ENCODE measurements around the gene SPTB.

Gene SPTB

DNA sequence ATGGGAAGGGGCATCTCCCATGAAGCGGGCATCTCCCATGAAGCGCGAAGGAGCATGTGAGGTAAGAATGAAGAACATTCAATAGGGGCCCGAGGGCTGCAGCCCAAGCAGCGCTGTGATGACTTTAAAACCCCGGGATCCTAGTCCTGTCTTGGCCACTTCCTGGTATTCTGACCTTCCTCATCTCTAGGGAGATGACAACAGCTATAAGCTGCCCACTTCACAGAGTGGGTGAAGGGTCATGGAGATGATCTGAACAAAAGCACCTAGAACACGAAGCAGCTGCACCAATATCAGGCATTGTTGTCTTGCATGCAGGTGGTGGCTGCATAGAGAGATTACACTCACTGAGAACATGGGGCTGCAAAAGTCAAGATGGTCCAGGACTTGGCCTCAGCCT is 64.5 kb downstream of the SPTB start:
- peak; percentile 17 for DNase-seq

DNA sequence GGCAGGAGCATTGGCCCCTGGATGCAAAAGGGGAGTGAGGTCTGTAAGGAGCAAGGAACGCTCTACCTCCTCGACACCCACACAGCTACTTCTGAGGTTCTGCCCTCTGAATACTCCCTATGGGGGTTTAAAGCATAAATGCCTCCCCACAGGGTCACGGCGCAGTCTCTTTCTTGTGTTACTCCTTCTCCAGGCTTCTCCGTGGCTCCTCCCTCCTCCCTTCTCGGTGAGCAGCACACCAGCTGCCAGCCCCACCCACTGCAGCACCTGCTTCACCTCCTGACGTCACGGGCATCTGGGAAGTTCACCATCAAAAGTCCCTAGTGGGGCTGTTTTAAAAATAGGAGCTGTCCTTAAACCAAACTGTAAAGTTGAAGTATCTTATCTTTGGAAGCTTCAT is 67.3 kb downstream of the SPTB start:
- DNase-seq, result peak; percentile 94

DNA sequence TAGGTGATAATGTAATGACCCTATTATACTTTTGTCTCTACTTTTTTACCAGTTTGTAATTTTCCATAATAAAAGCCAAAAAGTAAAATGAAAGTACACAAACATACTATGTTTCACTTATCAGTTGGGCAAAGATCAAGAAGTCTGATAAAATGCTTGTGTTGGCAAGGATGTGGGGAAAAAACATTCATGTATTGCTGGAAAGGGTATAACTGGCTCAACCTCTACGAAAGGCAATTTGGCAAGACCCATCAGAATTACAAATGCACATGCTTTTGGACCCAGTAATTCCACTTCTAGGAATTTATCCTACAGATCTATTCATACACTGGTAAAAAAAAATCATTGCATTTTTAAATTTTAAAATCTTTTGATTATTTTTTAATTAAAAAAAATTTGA is 68.0 kb downstream of the SPTB start:
- peak; percentile 14 for DNase-seq

DNA sequence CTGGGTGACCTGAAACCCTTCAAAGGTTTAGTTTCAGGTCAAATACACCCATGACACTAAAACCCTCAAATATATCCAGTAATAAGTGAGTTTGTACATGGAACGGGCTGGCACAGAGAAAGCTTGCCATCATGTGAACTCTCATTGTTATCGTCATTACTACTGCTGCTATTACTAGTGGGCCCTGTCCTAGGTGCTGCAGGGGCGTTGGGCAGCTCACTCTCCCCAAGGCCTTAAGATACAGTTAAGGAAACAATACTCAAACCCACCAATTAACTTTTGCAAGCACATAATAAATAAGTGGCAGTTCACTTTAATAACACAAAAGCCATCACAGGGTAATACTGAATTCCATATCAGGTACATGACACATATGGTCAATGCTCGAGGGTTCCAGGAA is 71.3 kb downstream of the SPTB start:
- no peak for DNase-seq

DNA sequence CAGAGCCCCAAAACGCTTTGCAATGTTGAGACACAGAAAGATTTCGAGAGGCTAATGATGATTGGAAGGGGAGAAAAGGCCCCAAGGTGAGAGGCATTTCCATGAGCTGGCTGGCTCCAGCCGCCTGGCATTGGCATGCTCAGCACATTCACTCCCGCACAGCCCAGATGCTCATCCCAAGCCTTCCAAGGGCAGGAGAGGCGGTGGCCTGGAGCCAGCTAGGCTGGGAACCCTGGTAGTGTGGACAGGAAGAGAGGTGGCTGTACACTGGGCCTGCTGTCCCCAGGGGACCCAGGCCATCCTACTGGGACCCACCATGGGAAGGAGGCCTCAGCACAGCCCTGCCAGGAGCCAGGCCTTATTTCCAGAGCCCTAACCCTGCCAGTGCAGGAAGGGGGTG is 72.2 kb downstream of the SPTB start:
- peak; percentile 60 for DNase-seq

DNA sequence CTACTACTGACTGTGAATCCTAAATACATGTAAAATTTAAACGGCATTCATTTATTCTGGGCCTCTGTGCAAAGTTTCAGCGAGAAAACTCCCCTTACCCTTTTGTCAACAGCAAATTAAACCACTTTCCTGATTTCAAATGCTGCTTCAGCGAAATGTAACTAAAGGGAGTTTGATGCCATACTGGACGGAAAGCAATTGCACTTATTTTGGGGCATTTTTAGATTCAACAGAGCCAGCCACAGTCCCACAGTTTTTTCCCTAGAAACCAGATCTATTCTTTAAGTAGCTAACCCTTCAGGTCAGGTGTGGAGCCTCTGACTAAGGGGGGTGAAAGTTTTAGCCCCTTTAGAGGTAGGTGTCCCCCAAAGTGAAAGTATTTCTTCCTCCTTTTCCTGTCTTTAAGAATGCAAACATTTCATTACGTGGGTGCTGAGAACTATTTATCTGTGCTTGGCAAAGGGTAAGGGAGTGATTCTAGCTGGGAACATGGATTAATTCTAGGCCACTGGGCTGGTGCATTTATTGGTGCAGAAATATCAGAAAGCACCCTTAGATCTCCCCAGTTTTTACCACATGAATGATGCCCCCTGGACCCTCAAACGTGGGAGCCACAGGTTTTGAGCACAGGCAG is 72.7 kb downstream of the SPTB start:
- DNase-seq, result no peak

DNA sequence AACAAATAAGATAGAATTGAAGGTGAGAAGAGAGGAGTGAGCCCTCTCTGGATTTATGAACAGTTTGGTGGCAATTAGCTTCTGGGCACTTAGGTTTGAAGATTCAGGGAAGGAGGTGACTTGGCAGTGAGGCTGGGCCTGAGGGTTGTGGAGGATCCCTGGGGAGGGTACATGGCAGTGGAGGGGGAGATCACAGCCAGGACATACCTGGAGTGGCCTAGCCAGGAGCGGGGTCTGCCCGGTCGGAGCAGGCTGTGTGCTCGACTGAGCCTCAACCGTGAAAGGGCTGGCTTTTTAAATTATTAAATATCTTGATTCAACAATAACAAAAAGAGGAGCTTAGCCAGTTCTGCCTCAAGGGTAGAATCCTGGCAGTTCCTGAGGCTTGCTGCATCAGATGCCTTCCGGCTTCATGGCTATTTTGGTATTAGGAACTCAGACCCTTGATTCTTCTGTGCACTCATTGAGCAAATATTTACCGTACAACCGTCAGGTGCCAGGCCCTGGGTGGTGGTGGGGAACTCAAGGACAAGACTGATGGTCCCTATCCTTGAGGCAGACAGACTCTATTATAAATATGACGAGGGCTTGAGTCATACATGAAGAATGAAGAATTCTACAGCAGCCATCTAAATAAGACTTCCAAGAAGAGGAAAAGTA is 73.4 kb downstream of the SPTB start:
- peak; percentile 92 for DNase-seq

DNA sequence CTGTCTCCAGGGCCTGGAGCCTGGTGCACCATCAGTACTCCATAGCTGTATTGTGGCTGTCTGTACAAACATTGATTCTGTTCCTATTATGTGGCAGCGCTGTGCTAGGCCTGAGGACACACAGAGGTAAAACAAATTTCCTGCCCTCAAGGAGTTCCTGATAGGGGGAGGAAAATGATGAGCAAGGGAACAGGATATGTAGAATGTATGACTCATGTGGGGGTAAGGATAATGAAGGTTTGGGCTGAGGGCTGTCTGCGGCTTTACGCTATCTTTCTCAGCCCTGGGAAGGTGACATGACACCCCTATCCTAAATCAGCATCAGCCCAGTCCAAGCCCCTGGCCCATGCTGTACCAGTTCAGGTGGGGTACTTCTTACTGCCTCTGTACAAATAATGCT is 74.1 kb downstream of the SPTB start:
- DNase-seq, result peak; percentile 85

DNA sequence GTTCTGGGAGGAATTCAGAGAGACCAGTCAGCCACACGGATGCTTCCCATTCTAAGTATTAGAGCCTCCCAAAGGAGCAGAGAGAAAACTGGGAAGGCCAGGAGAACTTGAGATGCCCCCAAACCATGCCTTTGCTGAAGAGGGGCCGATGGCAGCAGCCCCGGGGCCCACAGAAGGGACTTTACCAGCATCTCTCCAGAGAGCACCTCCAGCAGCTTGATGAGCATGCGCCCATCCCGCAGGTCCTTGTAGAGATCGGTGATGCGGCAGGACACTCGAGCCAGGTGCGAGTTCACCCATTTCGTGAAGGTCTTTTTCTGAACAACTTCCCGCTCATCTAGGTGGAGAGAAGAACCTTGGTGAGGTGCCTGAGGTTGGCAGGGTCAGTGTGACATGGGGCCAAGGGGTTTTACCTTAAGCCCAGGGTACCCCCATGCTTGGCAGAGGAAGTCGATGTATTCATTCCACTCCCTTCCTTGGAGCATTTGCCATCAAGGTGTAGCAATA is 74.9 kb downstream of the SPTB start:
- no peak for DNase-seq

DNA sequence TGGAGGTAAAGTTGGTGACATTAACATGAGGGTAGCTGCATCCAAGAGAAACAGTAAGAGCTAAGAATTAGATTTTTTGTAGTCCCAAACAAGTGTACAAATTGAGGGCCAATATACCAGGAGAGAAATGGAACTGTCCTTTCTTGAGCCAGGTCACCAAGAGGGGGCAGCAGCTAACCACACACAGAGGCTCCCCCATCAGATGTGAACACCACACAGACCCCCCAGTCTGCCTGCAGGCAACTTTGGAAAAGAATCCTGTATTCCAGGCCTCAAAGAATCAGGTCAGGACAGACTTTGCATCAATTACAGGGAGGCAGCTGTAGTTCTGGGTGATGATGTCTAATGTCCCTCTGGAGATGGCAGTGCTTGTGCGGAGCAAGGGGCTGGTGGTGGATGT is 77.9 kb downstream of the SPTB start:
- DNase-seq, result peak; percentile 61

DNA sequence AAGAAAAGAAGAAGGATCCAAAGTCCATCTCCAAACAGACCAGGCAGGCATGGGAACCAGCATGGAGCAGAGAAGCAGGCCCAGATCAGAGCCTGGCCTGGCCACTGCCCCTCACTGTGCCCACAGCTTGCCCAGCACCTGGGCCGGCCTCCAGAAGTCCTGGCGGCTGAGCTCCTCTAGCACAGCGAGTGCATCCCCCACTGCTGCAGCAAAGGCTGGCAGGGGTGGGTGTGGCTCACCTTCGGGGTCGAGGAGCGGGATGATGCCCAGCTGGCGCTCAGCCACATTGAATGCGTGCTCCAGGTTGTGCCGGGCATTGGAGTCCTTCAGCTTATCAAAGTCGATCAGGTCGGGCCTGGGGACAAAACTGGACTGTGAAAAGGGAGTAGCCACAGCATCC is 78.7 kb downstream of the SPTB start:
- DNase-seq, result no peak

DNA sequence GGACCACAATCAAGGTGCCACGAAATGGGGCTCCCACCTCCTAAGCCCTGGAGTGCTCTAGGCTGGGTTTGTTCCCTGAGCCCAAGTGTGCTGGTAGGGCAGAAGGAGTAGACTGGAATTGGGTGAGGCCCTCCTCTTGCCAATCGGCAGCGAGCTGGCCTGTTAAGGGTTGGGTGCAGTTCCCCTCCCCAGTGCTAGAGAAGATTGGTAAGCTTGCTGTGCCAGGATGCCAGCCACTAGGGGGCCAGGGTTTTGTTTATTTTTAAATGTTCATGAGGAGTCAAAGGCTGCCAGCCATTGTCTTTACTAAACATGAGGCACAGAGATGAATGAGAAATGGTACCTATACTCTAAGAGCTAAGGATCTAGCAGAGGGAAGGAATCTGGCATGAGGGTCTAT is 79.7 kb downstream of the SPTB start:
- peak; percentile 59 for DNase-seq

DNA sequence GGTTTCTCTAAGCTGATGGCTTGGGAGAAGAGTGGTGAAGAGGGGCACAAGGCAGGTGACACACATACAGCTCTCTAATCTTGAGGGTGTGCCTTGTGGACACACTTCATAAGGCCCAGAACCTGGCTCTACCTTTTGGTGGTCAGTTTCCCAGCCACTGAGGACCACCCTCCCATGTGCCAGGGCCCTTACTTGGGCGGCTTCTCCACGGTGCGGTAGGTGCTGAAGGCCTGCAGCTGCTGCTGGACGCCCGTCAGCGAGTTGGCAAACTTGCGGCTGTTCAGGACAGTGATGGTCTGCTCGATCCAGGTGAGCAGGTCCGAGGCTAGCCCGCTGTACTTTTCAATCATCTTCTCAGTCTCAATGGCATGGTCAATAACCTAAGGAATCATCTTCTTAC is 80.2 kb downstream of the SPTB start:
- DNase-seq, result no peak

DNA sequence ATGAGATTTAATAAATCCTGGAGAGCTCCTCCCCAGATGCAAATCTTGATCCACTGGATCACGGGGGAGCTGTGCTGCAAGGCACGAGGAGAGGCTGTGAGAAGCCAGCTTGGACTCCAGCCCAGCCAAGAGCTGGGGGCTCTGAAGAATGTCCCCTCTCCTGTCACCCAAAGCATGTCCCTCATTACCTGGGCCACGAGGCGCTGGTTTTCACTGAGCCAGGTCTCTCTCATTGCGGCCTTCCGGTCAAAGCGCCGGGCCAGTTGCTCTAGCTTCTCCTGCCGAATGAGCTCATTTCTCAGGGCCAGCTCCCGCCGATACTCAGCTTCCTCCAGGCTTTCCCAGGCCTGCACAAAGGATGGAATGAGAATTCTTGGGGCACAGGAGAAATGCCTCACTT is 83.3 kb downstream of the SPTB start:
- DNase-seq, result no peak

DNA sequence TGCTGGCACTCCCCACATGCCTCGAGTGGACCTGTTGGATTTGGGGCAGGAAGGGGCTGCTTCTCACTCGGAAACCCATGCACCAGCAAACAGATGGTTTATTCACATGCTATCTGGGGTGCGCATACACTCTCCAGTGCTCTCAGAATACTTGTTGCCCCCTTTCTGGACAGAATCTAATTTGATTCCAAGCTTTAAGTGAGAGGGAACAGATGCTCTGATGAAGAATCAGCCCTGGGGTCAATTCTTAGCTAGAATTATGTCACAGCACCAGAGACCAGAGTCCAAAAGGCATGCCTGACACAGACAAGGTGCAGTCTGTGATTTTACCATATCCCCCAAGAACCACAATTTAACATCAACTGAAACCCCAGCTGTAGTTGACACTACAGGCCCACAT is 83.8 kb downstream of the SPTB start:
- no peak for DNase-seq

DNA sequence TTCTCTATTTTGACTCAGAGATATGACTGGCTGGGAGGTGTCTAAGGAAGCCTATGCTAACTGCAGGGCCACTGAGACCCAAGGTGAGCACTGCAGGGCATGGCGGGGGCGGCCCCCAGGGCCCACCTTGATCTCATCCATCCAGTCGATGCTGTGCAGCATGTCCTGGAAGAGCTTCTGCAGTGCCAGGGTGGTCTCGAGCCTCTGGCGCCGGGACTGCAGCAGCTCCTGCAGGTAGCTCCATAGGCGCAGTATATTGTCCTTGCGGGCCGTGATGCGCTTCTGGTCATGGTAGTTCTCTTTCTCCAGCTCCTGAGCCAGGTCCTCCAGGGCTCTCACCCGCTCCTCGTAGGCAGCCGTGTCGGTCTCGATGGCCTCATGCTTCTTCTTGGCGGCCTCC is 84.5 kb downstream of the SPTB start:
- no peak for DNase-seq

DNA sequence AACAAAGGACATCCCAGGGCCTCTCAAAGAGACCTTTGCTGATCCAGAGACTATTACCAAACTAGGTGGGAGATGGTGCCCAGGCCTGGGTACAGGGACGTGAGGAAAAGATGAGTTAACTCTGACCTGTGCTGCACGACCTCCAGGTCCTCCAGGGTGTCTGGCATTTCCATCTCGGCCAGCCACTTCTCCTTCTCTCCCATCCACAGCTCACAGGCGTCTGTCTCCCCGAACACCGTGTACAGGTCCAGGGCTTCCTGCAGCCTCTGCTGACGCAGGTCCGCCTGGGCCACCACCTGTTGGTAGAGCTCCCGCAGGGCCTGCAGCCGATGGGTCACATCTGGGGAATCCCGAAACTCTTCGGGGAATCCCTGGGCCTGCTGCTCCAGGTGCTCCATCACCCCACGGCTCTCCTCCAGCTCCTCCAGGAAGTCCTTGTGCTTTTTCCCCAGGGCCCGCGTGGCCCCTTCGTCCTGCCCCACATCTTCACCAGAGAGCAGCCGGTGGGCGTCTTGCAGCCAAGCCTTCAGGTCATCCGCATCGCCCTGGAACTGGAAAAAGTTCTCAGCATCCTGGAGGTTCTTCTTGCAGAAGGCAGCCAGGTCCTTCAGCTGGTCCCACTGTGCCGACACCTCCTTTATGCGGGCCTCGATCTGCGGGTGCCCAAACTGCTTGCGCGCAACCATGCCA is 86.7 kb downstream of the SPTB start:
- no peak for DNase-seq

DNA sequence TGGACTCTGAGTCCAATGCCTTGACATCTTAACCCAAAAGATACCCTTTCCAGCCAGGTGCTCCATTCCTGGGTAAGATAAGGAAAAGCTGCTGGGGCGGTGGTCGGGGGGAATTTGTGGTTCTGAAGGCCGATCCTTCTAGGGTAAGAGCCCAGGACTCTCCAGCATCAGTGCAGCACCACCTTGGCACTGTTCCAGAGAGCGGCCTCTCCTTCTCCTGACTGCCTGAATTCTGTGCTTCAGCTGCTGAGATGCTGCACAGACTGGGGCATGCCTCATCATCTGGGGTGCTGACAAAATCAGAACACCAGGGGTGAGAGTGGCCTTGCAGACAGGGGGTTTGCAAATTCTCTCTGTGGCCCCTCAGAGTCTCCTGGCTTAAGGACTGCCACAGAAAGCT is 87.5 kb downstream of the SPTB start:
- DNase-seq, result no peak

DNA sequence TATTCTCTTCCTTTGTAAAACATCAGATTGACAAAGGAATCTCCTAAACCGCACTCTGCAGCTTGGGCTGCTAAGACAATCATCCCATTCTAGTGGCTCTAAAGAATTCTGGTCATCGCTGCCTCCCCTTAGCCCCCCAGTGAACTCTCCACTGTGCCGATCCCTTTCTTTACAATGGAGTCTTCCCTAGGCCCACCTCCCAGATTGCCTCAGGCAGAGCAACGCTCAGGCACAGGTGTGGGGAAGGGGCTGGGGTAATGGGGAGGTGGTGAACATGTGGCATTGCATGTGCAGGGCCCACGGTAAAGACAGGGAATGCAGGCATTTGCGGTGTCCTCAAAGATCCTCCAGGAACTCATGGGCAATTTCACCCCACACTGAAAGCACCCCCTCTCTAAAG is 89.2 kb downstream of the SPTB start:
- peak; percentile 28 for DNase-seq

DNA sequence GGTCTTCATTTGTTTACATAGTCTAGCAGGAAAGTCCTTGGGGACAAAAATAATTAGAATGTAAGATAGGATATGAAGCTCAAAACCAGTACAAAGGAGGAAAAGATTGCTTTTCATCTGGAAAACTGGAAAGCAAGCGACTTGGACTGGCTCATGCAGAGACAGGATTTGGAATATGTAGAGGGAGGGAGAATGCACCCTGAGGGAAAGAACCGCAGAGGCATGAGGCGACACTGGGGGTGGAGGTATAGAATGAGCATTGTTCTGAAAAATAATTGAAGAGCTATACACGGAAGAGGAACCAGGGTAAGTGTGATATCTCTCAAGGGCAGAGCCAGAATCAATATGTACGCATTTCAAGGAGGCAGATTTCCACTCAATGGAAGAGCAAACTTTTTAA is 90.0 kb downstream of the SPTB start:
- DNase-seq, result peak; percentile 89

DNA sequence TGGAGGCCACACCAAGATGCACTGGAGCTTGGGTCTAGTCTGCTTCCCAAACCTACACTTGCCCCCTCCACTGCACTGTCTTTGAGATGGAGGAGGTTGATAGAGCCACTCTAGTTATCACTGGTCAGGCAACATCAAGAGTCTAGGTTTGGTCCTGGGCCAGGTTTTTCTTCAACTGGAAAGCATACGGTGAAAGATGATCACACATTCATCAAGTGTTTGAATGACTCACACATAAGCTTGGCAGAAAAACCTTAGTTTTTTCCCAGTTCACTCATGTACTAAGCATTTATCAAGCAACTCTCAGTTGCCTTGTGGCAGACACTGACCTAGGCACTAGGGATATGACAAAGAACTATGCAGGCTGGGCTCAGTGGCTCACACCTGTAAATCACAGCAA is 91.0 kb downstream of the SPTB start:
- peak; percentile 67 for DNase-seq

DNA sequence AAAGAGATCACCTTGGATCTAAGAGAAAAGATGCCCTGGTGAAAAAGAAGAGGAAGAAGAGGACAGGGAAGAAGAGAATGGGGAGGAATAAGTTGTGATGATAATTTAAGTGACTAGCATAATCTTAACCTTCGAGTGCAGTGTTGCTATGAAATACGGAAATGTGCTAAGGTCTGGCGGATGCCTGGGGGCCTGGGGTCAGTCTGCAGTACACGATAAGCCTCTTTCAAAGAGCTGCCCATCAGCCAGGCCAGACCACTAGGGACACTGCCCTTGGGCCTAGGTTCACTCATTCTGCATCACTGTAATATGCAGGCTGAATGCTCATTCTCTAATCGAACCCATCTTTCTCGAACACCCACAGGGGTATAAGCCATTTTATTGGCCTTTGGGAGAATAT is 92.1 kb downstream of the SPTB start:
- no peak for DNase-seq

DNA sequence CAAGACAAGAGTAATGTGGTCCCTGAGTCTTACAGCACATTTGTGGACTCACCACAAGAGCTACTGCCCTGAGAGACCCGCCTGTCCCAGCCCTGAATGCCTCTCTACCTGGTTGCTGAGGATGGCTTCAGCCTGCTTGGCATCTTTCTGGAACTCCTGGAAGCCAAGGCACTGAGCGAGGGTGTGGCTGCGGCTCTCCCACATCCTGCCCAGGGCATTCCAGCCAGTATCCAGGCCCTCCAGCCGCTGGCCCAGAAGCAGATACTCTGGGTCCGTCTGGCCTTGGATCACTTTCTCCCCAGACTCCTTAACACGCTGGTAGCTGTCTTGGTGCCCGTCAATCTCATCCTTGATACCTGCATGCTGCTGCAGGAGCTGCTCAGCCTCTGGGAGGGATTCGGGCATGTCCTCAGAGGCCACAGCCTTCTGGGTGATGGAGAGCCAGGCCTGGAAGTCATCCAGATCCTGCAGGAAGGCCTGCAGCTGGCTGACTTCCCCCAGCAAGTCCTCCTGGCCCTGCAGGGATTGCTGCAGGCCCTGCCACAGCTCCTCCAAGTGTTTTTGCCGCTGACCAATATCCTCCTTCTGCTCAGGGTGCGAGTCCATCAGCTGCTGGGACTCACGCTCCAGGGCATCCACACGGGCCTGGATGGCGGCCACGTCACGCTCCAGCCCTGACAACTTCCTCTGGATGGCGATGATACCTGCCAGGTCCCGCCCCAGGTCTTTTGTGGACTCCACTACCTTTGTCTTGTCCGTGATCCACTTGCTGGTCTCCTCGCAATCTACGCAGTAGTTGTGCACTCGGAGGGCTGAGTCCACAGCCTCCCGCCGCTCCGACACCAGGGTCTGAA is 93.2 kb downstream of the SPTB start:
- no peak for DNase-seq
